ENCODE measurements around the gene GP9.
A peak's percentile ranks its signal among the peaks of the same experiment; 100 is the strongest.

Gene GP9

GRCh38 chr3:129060276-129061022, at the start of gene GP9:
TSS of gene GP9 (plus strand) at chr3:129060779. CDS start at chr3:129061740, 961 bp downstream.
- DNase-seq: no peak

DNA sequence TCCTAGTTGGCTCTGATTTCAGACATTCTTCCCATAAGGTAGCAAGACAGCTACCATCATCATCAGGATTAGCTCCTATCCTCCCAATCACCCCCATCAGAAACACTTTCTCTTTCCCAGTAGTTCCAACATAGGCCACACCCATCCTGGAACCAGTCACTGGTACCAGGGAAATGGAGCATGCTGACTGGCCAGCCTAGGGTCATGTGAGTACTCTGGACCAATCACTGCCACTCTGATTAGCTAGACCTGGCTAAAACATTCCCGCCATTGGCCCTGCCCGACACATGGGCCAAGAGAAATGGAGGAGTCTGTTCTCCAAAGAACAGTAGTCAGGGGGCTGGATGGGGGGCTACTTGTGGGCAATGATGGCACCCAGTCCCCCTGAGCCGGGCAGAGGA, 47.1 kb upstream of the GP9 start:
- DNase-seq: no peak

DNA sequence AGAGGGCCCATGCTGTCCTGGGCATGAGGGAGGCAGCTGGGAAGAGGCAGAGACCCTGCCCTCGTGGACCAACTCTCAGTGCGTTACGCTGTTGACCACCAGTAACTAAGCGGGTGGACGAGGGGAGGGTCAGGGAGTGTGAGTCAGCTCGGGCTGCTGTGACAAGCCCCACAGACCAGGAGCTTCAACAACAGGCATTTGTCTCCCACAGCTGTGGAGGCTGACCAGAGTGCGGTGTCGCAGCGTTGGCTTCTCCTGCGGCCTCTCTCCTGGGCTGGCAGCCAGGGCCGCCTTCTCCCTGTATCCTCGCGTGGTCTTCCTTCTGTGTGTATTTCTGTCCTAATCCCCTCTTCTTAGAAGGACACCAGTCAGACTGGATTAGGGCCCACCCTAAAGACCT, 46.4 kb upstream of the GP9 start:
- no peak for DNase-seq

DNA sequence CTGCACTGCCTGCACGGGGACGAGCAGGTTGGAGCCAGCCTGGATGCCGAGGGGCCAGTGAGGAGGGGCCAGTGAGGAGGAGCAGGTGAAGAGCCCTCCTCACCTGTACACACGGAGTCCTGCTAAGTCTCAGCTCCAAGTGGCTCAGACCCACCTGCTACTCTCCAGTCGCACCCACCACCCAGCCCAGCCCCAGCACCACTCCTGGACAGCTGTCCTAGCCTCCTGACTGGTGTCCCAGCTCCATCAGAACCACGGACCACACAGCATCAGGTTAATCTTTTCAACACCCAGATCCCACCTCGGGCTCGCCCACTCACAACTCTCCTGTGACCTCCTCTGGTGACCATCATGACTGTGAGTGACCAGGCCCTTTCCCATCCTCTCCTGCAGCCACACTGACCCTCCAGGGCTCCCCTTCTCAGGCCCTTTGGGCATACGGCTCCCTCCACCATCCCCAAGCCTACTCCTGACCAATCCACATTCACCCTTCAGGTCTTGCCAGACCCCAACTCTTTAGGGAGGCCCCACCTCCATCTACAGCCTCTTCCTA, 45.7 kb upstream of the GP9 start:
- DNase-seq: no peak

GRCh38 chr3:129015388-129016105, 45.0 kb upstream of the GP9 start:
- DNase-seq: no peak

GRCh38 chr3:129016356-129016719, 44.2 kb upstream of the GP9 start:
- no peak for DNase-seq

- no peak for DNase-seq
Observed at GRCh38 chr3:129016720-129017483, 43.7 kb upstream of the GP9 start.

DNA sequence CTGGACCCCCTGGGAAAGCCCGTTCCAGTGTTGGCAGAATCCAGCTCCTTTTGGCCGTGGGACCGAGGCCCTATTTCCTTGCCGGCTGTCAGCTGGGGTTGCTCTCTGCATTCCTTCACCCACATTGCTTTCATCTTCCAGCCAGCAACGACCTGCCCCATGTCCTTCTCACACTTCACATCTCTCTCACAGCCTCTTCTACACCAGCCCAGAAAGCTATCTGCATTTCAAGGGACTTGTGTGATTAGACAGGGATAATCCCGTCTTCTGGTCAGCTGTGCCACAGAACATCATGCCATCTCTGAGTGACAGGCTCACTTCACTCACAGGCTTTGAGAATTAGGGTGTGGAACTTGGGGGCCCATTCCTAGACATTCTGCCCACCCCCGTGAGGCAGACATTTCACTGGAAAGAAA, 43.1 kb upstream of the GP9 start:
- DNase-seq: no peak

GRCh38 chr3:129018271-129018670, 42.3 kb upstream of the GP9 start:
- DNase-seq: no peak

- DNase-seq: no peak
Observed at GRCh38 chr3:129018751-129019150, 41.8 kb upstream of the GP9 start.

GRCh38 chr3:129019266-129019665, 41.3 kb upstream of the GP9 start:
- DNase-seq: no peak

GRCh38 chr3:129020691-129021090, 39.9 kb upstream of the GP9 start:
- DNase-seq: no peak

- peak; percentile 58 for DNase-seq
Observed at GRCh38 chr3:129021140-129021551, 39.4 kb upstream of the GP9 start.

DNA sequence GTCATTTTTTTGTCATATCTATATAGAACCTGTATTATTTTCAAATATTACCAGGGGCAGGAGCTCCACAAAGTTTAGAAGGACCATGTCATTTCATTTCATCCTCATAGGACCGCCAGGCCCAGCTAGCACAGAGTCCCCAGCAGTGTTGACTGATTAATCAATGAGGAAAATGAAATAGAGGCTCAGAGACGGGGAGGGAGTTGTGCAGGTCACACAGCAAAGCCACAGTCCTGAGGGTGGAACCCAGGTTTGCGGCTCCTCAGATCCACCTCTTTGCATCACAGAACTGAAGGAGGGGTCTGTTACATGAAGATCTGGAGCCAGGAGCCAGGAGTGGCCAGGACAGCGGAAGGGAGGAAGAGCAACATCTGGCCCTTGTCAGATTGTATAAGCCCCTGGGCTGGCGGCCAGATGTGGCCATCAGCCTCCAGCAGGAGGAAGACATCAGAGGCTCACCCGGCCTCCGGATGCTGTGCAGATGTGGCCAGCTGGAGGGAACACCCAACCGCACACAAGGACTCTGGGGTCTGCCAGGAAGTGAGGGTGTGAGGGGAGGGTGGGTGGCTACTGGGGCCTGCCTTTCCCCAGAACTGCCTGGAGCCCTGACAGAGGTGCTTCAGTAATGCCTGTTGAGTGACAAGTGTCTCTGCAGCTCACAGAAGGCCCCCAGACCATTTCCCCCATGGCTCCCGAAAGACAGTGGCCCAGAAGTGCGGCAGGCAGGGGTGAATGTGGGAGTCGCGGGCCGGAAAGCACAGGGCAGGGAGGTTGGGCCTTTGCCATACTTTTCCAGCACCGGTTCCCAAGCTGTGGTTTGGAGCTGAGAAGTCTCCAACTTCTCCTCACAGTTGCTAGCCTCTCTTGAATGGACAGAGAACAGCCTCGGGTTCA, 38.2 kb upstream of the GP9 start:
- DNase-seq: peak; percentile 63

DNA sequence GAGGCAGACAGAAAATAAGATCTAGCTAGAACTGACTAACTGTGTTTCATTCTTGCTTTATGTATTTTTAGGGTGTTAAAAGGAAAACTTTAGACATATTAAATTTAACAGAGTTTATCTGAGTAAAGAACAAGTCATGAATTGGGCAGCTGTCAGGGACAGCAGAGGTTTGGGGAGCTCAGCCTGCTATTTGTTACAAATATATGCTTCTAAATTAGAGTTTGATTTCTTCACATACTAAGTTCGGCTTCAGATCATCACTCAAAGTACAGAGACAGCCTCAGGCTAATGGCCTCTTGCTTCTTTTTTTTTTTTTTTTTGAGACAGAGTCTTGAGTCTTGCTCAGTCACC, 37.6 kb upstream of the GP9 start:
- DNase-seq: no peak

GRCh38 chr3:129023909-129024308, 36.7 kb upstream of the GP9 start:
- DNase-seq: peak; percentile 25

DNA sequence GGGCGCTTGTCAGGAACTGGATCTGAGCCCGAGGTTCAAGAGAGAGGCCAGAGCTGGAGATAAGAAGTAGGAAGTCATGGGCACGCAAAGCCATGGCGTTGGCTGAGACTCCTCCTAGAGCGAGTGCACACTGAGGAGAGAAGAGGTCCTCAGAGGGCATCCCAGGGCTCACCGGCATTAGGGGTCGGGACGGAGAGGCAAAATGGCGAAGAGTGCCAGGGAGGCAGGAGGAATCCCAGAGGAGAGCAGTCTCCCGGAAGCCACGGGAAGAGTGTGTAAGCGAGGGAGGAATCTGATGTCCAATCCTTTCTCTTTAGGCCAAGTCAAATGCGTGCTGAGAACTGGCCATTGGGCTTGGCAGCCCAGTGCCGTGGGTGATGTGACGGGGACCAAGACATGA, 35.5 kb upstream of the GP9 start:
- DNase-seq: no peak

GRCh38 chr3:129025691-129026435, 34.7 kb upstream of the GP9 start:
- peak; percentile 35 for DNase-seq

GRCh38 chr3:129026728-129027543, 33.6 kb upstream of the GP9 start:
- no peak for DNase-seq

DNA sequence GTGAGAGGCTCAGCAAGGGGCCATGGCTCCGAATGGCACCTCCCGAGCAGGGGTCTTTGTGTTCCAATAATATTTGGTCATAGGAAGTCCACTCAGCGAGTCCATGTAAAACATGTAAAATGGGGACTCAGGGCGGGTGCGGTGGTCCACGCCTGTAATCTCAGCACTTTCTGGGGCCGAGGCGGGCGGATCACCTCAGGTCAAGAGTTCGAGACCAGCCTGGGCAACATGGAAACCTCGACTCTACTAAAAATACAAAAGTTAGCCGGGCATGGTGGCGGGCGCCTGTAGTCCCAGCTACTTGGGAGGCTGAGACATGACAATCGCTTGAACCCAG, 33.1 kb upstream of the GP9 start:
- no peak for DNase-seq

DNA sequence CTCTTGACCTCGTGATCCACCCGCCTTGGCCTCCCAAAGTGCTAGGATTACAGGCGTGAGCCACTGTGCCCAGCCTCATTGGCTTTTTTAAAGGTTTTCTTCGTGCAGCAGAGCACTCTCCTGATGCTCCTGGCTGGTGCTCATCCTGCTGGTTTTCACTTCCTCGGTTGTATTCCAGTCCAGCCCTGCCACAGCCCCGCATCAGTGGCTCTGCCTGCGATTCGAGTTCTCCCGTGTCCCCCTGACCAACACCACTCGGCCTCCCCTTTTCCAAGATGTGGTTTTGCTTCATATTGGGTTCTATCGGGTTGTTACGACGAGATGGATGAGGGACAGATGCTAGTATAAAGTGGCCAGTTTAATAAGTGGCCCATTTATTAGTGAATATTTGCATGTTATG, 31.7 kb upstream of the GP9 start:
- DNase-seq: no peak
